COLO668 (cell line): ENCODE measurements around the gene RPL39L.
"Not testable (repeated sequence)": the region's sequence is repeated elsewhere in the genome, so short reads cannot be mapped to it uniquely, and the experiment has no call there.

ENCODE experiments used
- DNase-seq: peaks from one replicate; lab custom pipeline; 2025; ENCODE audit not compliant: unreplicated experiment; lab: John Stamatoyannopoulos, UW

RPL39L gene

GRCh38 chr3:187145149-187145895, 6.0 kb upstream of the RPL39L start:
- no peak for DNase-seq

DNA sequence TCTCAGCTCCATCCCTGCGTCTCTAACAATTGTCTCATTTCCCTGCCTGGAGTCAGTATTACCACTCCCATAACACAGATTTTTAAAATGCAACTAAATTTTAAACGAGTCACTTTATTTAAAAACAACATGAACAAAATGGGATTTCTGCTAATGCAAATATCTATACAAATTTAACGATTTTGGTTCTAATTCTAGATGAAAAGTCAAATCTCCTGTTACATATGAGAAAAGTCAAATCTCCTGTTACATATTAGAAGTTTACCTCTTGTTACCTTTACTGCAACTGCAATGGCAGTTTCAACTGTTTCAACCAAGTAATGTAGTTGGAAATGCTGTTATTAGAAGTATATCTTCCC, 578 bp upstream of the RPL39L start:
- no peak for DNase-seq

GRCh38 chr3:187136936-187137335, 2.4 kb downstream of the RPL39L start:
- DNase-seq: no peak

GRCh38 chr3:187136337-187136736, 3.0 kb downstream of the RPL39L start:
- no peak for DNase-seq

- DNase-seq: not testable (repeated sequence)
Observed at GRCh38 chr3:187135172-187135690, 4.1 kb downstream of the RPL39L start.

DNA sequence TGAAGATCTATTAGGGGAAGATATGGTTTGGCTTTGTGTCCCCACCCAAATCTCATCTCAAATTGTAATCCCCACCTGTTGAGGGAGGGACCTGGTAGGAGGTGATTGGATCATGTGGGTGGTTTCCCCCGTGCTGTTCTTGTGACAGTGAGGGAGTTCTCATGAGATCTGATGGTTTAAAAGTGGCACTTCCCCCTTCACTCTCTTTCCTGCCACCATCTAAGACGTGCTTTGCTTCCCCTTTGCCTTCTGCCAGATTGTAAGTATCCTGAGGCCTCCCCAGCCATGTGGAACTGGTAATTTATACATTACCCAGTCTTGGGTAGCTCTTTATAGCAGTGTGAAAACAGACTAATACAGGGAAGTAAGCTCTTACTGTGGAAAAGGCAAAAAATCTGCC, 6.1 kb downstream of the RPL39L start:
- DNase-seq: not testable (repeated sequence)

DNA sequence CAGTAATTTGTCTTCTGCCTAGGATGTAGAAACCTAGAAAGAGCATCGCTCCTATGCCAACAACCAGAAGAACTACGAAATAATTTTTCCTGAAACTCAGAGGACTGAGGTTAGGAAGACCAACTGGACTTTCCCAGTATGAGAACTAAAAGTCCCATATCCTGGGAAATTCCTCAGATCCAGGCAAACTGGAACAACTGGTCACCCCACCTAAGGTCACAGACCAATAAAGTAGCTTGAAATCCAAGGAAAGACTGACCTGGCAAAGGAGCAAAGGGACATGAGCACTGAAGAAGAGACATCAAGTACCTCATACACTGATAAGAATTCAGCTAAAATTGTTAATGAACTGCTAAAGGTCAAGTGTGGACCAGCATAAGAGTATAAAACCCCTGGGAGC, 6.6 kb downstream of the RPL39L start:
- no peak for DNase-seq

DNA sequence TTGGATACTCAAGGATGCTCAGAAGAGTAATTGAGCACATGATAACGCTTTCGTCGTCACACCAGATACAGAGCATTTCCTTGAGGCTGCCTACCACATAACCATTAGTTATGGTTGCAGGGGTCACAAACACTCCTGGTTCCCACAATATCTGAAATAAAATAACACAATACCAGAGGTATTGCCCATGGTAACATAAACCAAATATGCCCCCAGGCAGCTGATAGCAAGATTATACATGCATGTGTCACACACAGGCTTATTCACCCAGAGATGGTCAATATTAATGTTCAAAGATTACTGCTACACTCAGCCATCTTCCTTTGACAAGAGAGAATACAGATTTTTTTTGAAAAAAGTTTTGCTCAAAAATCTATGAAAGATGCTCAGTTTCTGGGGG, 7.3 kb downstream of the RPL39L start:
- no peak for DNase-seq

GRCh38 chr3:187130346-187131066, 8.8 kb downstream of the RPL39L start:
- no peak for DNase-seq

- DNase-seq: no peak
Observed at GRCh38 chr3:187125319-187126031, 13.8 kb downstream of the RPL39L start.

- DNase-seq: no peak
Observed at GRCh38 chr3:187122261-187122660, 17.0 kb downstream of the RPL39L start.

DNA sequence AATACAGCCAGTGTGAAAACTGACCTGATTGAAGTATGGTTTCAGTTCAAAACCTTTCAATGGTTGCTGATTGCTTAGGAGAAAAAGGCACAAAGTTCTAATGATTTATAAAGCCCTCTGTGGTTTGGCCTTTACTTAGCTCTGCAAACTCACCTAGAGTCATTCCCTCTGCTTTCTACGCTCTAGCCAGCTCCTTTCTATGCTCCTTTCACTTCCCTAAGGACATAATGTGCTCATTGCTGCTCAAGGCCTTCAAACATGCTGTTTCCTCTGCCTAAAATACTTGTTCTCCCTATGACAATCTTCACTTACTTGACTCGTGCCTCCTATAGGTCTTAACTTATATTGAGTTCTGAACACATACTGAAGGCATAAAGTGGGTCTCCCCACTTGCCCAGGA, 19.0 kb downstream of the RPL39L start:
- DNase-seq: no peak

- DNase-seq: no peak
Observed at GRCh38 chr3:187114511-187114910, 24.8 kb downstream of the RPL39L start.

DNA sequence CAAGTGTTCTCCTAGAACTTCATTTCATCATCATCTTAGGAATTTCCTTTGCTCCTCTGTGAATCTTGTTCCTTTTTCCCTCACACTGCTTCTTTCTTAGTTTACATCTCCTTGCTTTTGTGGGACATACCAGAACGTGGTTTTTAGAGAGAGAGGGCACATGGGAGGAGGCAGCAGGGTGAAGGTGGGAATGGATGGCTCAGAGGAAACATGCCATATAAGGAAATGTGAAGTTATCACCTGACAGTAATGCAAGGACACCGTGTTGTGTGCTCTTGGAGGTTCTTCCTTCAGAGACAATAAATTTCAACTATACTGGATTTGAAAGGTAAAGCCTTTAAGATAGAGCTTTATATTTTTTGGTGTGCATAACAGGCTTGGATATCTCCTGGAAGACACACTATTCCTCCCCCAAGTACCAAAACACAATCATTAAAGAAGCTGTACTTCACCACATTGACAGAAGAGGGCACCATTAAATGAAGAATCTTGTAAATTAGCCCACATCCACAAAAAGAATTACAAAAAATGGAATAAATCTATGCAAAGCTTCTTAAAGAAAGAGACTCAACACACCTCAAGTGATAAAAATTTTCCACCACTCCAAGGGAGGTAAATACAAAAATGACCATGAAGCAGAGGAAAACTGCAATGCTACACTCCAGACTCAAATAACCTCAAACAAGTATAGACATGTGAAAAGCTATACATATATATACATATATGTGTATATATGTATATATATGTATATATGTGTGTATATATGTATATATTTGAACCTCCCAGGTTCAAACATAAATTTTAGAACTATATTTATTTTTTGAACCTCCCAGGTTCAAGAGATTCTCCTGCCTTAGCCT, 26.1 kb downstream of the RPL39L start:
- DNase-seq: no peak

- DNase-seq: no peak
Observed at GRCh38 chr3:187110156-187110555, 29.1 kb downstream of the RPL39L start.

DNA sequence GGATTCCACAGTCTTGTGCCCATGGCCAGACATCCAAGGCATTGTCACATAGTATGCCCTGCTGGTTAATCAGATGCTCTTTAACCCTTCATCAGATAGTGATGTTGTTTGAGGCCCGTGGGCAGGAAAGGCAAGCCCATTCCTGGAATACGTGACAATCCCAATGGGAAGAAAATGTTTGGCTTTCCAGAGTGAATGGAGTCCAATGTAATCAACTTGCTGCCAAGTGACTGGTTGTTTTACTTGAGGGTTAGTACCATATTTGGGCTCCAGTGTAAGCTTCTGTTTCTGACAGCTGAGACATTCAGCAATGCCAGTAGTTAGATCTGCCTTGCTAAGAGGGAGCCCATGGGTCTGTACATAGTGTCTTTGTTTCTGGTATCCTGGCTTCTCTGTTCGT, 31.3 kb downstream of the RPL39L start:
- no peak for DNase-seq

GRCh38 chr3:187105700-187106099, 33.6 kb downstream of the RPL39L start:
- DNase-seq: no peak

DNA sequence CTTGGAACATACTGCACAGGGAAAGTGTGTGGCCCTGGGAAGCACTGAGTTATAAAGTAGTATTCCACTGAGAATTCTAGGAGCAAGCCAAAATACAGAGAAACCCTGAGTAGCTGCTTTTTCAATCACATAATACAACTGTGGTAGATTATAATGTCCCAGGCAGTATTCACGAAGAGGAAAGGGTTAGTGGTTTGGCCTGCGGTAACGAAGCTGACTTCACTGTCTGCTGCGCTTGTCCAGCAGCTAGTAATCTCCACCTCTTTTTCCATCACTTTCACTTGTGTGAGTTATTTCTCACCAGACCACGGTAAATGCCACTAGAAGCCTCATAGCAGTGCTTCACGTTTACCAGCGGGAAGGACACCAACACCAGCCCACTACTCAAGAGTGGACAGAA, 34.4 kb downstream of the RPL39L start:
- no peak for DNase-seq

- no peak for DNase-seq
Observed at GRCh38 chr3:187104342-187104741, 35.0 kb downstream of the RPL39L start.

DNA sequence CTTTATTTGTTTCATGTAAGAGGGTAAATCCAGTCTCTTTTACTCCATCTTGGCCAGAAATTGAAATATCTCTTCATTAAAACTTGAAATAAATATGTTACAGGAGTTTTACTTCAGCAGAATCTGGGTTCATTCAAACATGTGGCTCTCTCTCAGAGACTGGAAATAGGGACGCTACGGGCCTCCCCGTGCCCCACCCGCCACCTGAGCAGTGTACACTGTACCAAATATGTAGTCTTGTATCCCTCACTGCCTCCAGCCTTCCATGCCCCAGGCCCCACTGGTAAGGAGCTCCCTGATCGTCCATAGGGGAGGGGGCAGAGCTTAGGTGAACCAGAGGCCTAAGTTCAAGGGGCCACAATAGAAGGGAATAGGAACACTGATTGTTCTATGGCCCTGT, 36.0 kb downstream of the RPL39L start:
- DNase-seq: no peak

- DNase-seq: no peak
Observed at GRCh38 chr3:187102073-187102634, 37.1 kb downstream of the RPL39L start.
